BLaER1 (cell line): Measurements from ENCODE around the gene HEPN1.
A peak's percentile ranks its signal among the peaks of the same experiment; 100 is the strongest.

Experiments used
- H3K27ac ChIP-seq: shearing (Covaris generic); formaldehyde crosslinking; 2 replicates; pipeline ENCODE4 v1.8.1; 2022
- H3K27me3 ChIP-seq: shearing (Covaris generic); formaldehyde crosslinking; 2 replicates; pipeline ENCODE4 v1.8.1; 2022
- H3K36me3 ChIP-seq: shearing (Covaris generic); formaldehyde crosslinking; 2 replicates; pipeline ENCODE4 v1.8.1; 2022
- H3K4me1 ChIP-seq: shearing (Covaris generic); formaldehyde crosslinking; 2 replicates; pipeline ENCODE4 v1.8.1; 2022
- H3K4me2 ChIP-seq: shearing (Covaris generic); formaldehyde crosslinking; 2 replicates; pipeline ENCODE4 v1.8.1; 2022
- H3K4me3 ChIP-seq: shearing (Covaris generic); formaldehyde crosslinking; 2 replicates; pipeline ENCODE4 v1.8.1; 2022
- H3K9ac ChIP-seq: shearing (Covaris generic); formaldehyde crosslinking; 2 replicates; pipeline ENCODE4 v1.8.1; 2022
- H3K9me3 ChIP-seq: shearing (Covaris generic); formaldehyde crosslinking; 2 replicates; pipeline ENCODE4 v1.8.1; 2022
- H4K20me1 ChIP-seq: shearing (Covaris generic); formaldehyde crosslinking; 2 replicates; pipeline ENCODE4 v1.8.1; 2022
- Cebpa-rat ChIP-seq: shearing (Covaris generic); IDR thresholded peaks from 2 replicates; pipeline ENCODE4 v1.8.1; 2022

Gene HEPN1

DNA sequence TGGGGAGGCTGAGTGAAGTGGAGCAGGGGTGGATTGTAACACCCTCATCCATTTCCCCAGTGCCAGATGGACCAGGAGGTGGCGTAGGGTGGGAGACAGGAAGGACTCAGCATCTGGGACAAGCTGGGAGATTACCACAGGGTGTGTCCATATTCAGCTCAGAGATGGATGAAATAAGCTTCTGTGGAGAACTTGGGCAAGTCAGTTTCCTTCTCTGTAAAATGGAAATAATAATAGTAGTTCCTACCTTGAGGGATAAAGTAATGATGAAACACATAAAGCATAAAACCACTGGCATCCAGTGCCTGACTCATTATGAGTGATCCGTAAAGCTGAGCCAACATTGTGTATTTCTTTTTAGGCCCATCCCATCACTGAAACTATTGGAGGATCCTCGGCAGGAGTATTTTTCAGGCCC lies 20.8 kb upstream of the HEPN1 start:
- Histone ChIP-seq H3K27ac (0 out of 2 replicates have a peak overlapping the region, but pooled peaks have one; percentile 35), H3K4me1 (peaks cover 23% of the 10 kb centered on the region), H3K4me3 (0 out of 2 replicates have a peak overlapping the region, but pooled peaks have one; percentile 25), H3K9ac (peak overlapping the region; percentile 29; the same call in 1 of the 2 replicates), H3K4me2 (peak overlapping the region; percentile 84), H3K36me3 (no peaks in the 10 kb centered on the region), H4K20me1 (no peaks in the 10 kb centered on the region), H3K27me3 (no peaks in the 10 kb centered on the region), H3K9me3 (no peaks in the 10 kb centered on the region)
- no peak for TF ChIP-seq Cebpa-rat

DNA sequence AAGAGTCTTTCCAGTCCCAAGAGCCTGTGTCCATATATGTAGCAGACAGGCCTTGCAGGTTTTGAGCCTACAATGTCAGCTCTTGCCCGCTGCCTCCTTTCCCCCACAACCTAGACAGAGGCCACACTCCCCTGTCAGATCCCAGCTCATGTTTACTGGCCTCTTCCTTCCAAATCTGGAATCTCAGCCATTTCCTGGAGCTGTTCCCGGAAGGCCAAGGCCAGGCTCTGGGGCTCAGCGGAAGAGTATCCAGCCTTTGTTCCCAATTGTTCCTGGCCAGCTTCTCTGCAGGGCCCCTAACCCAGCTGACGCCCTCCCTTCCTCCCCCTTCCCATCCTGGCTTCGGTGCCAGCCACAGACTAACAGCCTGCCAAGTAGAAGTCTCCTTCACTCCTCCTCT lies 20.3 kb upstream of the HEPN1 start:
- no peaks in the 10 kb centered on the region for H3K36me3 ChIP-seq
- no peak overlapping the region for H3K27ac ChIP-seq
- no peak for TF ChIP-seq Cebpa-rat
- H3K4me2 ChIP-seq: peak overlapping the region; percentile 84
- no peak overlapping the region for H3K4me3 ChIP-seq
- H3K9me3 ChIP-seq: no peaks in the 10 kb centered on the region
- H3K4me1 ChIP-seq: peaks cover 23% of the 10 kb centered on the region
- no peaks in the 10 kb centered on the region for H4K20me1 ChIP-seq
- no peaks in the 10 kb centered on the region for H3K27me3 ChIP-seq
- no peak overlapping the region for H3K9ac ChIP-seq

DNA sequence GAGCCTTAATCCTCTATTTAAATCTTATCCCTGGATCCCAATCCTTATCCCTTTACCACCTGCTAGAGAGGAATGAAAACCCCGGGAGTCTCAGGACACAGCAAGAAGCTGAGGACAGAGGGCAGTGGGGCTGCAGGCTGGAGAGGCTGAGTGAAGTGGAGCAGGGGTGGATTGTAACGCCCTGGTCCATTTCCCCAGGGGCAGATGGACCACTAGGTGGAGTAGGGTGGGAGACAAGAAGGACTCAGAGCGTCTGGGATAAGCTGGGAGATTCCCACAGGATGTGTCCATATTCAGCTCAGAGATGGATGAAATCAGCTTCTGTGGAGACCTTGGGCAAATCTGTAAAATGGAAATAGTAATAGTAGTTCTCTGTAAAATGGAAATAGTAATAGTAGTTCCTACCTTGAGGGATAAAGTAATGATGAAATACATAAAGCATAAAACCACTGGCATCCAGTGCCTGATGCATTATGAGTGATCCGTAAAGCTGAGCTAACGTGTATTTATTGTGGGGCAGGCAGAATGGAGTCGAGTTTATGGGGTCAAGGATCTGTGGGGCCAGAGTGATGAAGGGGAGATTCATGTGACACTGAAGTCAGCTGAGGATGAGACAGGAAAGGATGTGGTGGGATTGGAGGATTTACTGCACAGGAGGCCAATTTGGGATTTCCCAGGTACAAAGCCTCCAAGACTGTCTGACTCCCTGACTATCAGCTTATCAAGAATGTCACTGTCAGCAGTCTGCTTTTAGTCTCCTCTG lies 19.5 kb upstream of the HEPN1 start:
- Histone ChIP-seq H3K4me2 (no peak overlapping the region), H3K4me3 (no peak overlapping the region), H3K27ac (no peak overlapping the region), H3K36me3 (no peaks in the 10 kb centered on the region), H3K27me3 (no peaks in the 10 kb centered on the region), H3K4me1 (peaks cover 23% of the 10 kb centered on the region), H4K20me1 (no peaks in the 10 kb centered on the region), H3K9me3 (no peaks in the 10 kb centered on the region), H3K9ac (no peak overlapping the region)
- TF ChIP-seq Cebpa-rat: no peak

- H3K27ac ChIP-seq: no peak overlapping the region
- H3K27me3 ChIP-seq: no peaks in the 10 kb centered on the region
- peaks cover 23% of the 10 kb centered on the region for H3K4me1 ChIP-seq
- peaks cover 3% of the 10 kb centered on the region for H3K9me3 ChIP-seq
- no peak overlapping the region for H3K9ac ChIP-seq
- no peaks in the 10 kb centered on the region for H3K36me3 ChIP-seq
- H4K20me1 ChIP-seq: no peaks in the 10 kb centered on the region
- H3K4me3 ChIP-seq: no peak overlapping the region
- no peak overlapping the region for H3K4me2 ChIP-seq
- no peak for TF ChIP-seq Cebpa-rat
These were observed 18.6 kb upstream of the HEPN1 start for GRCh38 chr11:124900464-124900863.

DNA sequence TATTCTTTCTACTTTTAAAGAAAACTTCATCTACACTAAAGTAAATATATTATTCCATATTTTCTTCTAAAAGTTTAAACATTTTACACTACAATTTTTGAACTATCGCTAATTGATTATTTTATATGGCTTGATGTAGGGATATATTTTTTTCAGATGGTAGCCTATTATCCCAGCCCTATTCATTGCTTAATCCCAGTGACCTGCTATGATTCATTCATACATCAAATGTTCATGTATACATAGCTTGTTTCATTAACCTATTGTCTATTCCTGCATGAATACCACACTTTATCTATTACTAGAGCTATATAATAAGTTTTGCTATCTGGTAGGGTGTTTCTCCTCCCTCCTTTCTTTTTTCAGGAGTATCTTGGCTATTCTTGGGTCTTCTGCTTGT lies 16.4 kb upstream of the HEPN1 start:
- TF ChIP-seq Cebpa-rat: no peak
- no peak overlapping the region for H3K4me3 ChIP-seq
- H3K9me3 ChIP-seq: peaks cover 5% of the 10 kb centered on the region
- H3K4me2 ChIP-seq: no peak overlapping the region
- H3K36me3 ChIP-seq: no peaks in the 10 kb centered on the region
- H4K20me1 ChIP-seq: no peaks in the 10 kb centered on the region
- H3K9ac ChIP-seq: no peak overlapping the region
- H3K4me1 ChIP-seq: peaks cover 12% of the 10 kb centered on the region
- no peak overlapping the region for H3K27ac ChIP-seq
- no peaks in the 10 kb centered on the region for H3K27me3 ChIP-seq

DNA sequence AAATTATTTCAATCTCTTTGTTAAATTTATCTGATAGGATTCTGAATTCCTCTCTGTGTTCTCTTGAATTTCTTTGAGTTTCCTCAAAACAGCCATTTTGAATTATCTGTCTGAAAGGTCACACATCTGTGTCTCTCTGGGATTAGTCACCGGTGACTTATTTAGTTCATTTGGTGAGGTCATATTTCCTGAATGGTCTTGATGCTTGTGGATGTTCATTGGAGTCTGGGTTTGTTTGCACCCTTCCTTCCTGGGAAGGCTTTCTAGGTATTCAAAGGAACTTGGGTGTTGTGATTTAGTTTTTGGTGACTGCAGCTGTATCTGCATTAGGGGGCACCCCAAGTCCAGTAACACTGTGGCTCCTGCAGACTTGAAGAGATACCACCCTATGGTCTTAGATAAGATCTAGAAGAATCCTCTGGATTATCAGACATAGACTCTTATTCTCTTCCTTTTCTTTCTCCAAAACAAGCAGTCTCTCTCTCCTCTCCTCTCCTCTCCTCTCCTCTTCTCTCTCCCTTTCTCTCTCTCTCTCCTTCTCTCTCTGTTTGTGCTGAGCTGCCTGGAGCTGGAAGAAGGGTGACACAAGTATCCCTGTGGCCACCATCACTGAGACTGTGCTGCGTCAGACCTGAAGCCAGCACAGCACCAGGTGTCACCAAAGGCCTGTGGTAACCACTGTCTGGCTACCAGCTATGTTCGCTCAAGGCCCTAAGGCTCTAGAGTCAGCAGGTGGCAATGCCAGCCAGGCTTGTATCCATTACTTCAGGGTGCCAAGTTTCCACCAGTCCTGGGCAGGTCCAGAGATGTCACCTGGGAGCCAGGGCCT lies 3.3 kb upstream of the HEPN1 start:
- H3K36me3 ChIP-seq: no peaks in the 10 kb centered on the region
- H3K27ac ChIP-seq: no peak overlapping the region
- H3K9ac ChIP-seq: no peak overlapping the region
- TF ChIP-seq Cebpa-rat: no peak
- H3K4me1 ChIP-seq: peaks cover 10% of the 10 kb centered on the region
- H3K4me2 ChIP-seq: no peak overlapping the region
- H3K27me3 ChIP-seq: no peaks in the 10 kb centered on the region
- H3K4me3 ChIP-seq: no peak overlapping the region
- H3K9me3 ChIP-seq: peaks cover 25% of the 10 kb centered on the region
- H4K20me1 ChIP-seq: no peaks in the 10 kb centered on the region

GRCh38 chr11:124916370-124916710 lies 2.7 kb upstream of the HEPN1 start:
- H3K9me3 ChIP-seq: peaks cover 24% of the 10 kb centered on the region
- no peak for TF ChIP-seq Cebpa-rat
- no peaks in the 10 kb centered on the region for H4K20me1 ChIP-seq
- peaks cover 16% of the 10 kb centered on the region for H3K4me1 ChIP-seq
- H3K4me3 ChIP-seq: no peak overlapping the region
- no peaks in the 10 kb centered on the region for H3K36me3 ChIP-seq
- no peak overlapping the region for H3K4me2 ChIP-seq
- peaks cover 4% of the 10 kb centered on the region; the same call in 1 of the 2 replicates for H3K27me3 ChIP-seq
- no peak overlapping the region for H3K9ac ChIP-seq
- H3K27ac ChIP-seq: no peak overlapping the region

DNA sequence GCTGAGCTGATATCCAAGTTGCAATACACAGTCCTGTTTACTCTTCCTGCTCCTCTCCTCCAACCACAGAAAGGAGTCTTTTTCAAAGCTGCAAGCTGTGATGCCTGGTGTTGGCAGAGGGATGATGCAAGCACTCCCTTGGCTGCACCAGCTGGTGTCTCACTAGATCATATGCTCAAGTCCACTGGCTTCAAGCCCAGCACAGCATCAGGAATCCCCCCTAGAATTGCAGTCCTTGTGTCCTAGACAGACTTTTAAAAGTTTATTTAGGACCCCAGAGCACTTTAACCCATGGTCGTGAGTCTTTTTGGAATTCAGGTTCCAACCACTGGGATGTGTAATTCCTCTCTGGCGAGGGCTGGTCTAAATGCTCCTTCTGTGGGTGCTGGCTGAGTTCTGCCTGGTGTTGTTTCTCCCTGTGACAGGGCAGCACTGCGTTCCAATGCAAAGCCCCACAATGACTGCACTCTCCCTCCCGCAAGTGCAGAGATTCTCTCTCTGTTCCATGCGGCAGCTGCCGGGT lies 1.9 kb upstream of the HEPN1 start:
- Histone ChIP-seq H3K4me1 (peaks cover 17% of the 10 kb centered on the region), H3K27ac (no peak overlapping the region), H3K4me2 (no peak overlapping the region), H3K4me3 (no peak overlapping the region), H3K27me3 (peaks cover 6% of the 10 kb centered on the region; the same call in 1 of the 2 replicates), H3K9me3 (peaks cover 16% of the 10 kb centered on the region), H3K36me3 (no peaks in the 10 kb centered on the region), H3K9ac (no peak overlapping the region), H4K20me1 (no peaks in the 10 kb centered on the region)
- TF ChIP-seq Cebpa-rat: no peak

DNA sequence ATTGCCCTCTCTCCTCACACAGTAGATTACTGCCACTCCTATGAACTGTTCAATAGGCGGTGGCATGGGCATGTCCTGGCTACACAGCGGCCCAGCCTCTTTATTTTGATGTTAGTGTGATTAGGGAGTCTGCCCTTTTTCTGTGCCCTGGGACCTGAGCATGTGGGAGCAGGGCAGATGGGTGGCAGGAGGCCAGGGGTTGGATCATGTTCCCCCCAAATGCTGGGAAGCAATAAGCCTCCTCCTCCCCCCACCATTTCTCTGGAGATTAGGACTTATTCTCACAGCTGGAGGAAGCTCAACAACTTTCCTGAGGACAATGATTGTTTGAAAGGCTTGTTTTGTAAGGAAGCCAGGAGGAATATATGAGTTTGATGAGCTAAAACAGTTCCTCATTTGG lies 848 bp downstream of the HEPN1 start:
- H3K4me3 ChIP-seq: no peak overlapping the region
- no peaks in the 10 kb centered on the region for H4K20me1 ChIP-seq
- H3K27me3 ChIP-seq: peaks cover 6% of the 10 kb centered on the region
- H3K36me3 ChIP-seq: no peaks in the 10 kb centered on the region
- peak overlapping the region; percentile 78 for H3K4me2 ChIP-seq
- H3K27ac ChIP-seq: no peak overlapping the region
- H3K9me3 ChIP-seq: peaks cover 5% of the 10 kb centered on the region
- no peak overlapping the region for H3K9ac ChIP-seq
- peaks cover 17% of the 10 kb centered on the region for H3K4me1 ChIP-seq
- TF ChIP-seq Cebpa-rat: no peak

GRCh38 chr11:124920356-124920755 lies 1.3 kb downstream of the HEPN1 start:
- Histone ChIP-seq H3K27ac (no peak overlapping the region), H3K4me2 (peak overlapping the region; percentile 78), H3K9me3 (peaks cover 5% of the 10 kb centered on the region), H3K27me3 (peaks cover 6% of the 10 kb centered on the region), H3K4me3 (peak overlapping the region; percentile 48), H4K20me1 (no peaks in the 10 kb centered on the region), H3K36me3 (no peaks in the 10 kb centered on the region), H3K4me1 (peaks cover 17% of the 10 kb centered on the region), H3K9ac (no peak overlapping the region)
- no peak for TF ChIP-seq Cebpa-rat
